ENCODE data around the gene RNF166.

DNA sequence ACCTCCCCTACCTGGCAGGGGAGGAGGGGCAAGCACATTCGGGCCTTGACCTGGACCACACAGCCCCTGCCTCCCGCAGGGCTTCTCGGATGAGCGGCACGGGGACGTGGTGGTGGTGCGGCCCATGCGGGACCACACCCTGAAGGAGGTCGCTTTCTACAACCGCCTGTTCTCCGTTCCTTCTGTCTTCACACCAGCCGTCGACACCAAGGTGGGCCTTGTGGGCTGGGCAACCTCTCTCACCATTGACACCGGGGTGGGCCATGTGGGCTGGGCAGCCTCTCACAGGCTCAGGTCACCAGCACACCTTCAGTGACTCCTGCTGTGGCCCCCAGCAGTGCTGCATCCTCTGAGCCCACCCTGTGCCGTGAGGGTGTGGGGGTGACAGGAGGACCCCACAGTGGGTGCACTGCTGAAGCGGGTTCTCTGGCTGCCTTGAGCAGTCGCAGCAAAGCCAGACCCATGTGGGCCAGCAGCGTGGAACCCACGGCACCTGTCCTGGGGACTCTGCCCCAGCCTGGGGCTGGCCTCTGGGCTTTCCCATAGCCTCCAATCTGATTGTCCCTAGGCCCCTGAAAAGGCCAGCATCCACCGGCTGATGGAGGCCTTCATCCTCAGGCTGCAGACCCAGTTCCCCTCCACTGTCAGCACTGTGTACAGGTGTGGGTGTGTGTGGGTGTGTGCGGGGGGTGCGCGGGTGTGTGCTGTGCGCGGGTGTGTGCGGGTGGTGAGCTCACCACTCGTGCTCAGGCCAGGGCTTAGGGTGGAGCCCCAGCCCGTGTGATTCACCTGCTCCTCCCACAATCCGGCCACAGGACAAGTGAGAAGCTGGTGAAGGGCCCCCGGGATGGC is 7.6 kb upstream of the RNF166 start:
- TF ChIP-seq, protein P1, sequence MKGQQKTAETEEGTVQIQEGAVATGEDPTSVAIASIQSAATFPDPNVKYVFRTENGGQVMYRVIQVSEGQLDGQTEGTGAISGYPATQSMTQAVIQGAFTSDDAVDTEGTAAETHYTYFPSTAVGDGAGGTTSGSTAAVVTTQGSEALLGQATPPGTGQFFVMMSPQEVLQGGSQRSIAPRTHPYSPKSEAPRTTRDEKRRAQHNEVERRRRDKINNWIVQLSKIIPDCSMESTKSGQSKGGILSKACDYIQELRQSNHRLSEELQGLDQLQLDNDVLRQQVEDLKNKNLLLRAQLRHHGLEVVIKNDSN (IDR thresholded peaks at IDR 0.05): no peak
- TF ChIP-seq YY1 (IDR thresholded peaks at IDR 0.05; ENCODE audit: low read depth): no peak

Data from Ishikawa (cell line).